Thyroid gland (tissue), 4 donors: ENCODE measurements around the gene ABCA12.

Experiments used
- POLR2A ChIP-seq, 2 donors: fragments of 450-650 bp; IDR thresholded peaks; one replicate each; pipeline ENCODE4 v1.6.1; 2017; ENCODE audit warnings: antibody characterized with exemption in 2 of 2, mild to moderate bottlenecking in 2 of 2, moderate library complexity in 1 of 2
- TF ChIP-seq, protein P1 (sequence below), 6 experiments: fragments of 200-600 bp in 3 of 6; fragments of 450-650 bp in 3 of 6; sonication (generic) in 3 of 6; IDR thresholded peaks; one replicate each; pipeline ENCODE4 v1.5.1; 2016 to 2019; ENCODE audit warnings: antibody characterized with exemption in 6 of 6, mild to moderate bottlenecking in 2 of 6, inconsistent platforms in 1 of 6, moderate library complexity in 1 of 6

DNA sequence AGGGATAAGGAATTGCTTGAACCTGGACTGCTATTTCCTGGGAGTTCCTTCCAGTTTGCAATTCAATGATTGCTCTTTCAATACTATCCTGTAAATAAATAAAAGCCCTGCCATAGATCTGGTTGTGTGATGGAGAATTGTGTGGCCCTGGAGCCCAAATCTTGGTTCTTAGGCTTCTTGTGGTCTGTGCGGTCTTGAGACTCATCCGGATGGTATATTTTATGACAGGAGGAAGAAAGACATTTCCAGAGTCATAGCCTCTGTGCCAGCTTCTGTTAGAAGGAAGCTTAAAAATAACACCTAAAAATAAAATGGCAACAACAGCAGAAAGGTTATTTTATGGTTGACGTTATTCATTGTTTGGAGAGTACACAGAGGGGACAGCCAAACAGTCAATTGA lies 137.7 kb downstream of the ABCA12 start:
- TF ChIP-seq, protein P1, sequence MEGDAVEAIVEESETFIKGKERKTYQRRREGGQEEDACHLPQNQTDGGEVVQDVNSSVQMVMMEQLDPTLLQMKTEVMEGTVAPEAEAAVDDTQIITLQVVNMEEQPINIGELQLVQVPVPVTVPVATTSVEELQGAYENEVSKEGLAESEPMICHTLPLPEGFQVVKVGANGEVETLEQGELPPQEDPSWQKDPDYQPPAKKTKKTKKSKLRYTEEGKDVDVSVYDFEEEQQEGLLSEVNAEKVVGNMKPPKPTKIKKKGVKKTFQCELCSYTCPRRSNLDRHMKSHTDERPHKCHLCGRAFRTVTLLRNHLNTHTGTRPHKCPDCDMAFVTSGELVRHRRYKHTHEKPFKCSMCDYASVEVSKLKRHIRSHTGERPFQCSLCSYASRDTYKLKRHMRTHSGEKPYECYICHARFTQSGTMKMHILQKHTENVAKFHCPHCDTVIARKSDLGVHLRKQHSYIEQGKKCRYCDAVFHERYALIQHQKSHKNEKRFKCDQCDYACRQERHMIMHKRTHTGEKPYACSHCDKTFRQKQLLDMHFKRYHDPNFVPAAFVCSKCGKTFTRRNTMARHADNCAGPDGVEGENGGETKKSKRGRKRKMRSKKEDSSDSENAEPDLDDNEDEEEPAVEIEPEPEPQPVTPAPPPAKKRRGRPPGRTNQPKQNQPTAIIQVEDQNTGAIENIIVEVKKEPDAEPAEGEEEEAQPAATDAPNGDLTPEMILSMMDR (IDR thresholded peaks at IDR 0.05) = no peak
- TF ChIP-seq POLR2A (IDR thresholded peaks at IDR 0.05) = no peak
